ENCODE results near the gene PAIP2. TPM values are rescaled to one million over a fixed set of nuclear protein-coding genes. Genes with fewer than 3 reads are reported as not detected.

PAIP2 gene
- total and polyA plus RNA-seq, 2 experiments from 2014 or later = 65.3 to 77.5 TPM

- TF ChIP-seq EZH2 (IDR thresholded peaks at IDR 0.05; ENCODE audit: borderline replicate concordance) (no peak), EZH2phosphoT487 (IDR thresholded peaks at IDR 0.05; ENCODE audit: low read depth, severe bottlenecking, unreplicated experiment) (no peak), CTCF (IDR thresholded peaks at IDR 0.05; ENCODE audit: poor library complexity) (no peak)
- Histone ChIP-seq H4K20me1 (ENCODE audit: insufficient read depth, poor library complexity, severe bottlenecking) (no peaks in the 10 kb centered on the region), H3K4me1 (ENCODE audit: insufficient read depth) (no peaks in the 10 kb centered on the region), H3K4me3 (no peak overlapping the region), H3K36me3 (replicated peaks; ENCODE audit: insufficient read depth, low read depth) (no peaks in the 10 kb centered on the region), H3K9me2 (replicated peaks; ENCODE audit: insufficient read depth) (no peaks in the 10 kb centered on the region), H3K9me3 (ENCODE audit: low read depth) (no peaks in the 10 kb centered on the region), H2AFZ (no peak overlapping the region), H3K79me2 (no peaks in the 10 kb centered on the region), H3K27me3 (no peaks in the 10 kb centered on the region), H3K4me2 (no peak overlapping the region), H3K27ac (no peak overlapping the region)
- DNase-seq (ENCODE audit: low spot score) = no peak
- 86% methylated on average over 6 of the region's 6 CpGs for WGBS (ENCODE audit: low lambda C conversion rate, missing lambda C conversion rate)
These were observed 68.7 kb downstream of the PAIP2 start for GRCh38 chr5:139410121-139410992.

GRCh38 chr5:139410993-139411828, 69.6 kb downstream of the PAIP2 start:
- H3K36me3 ChIP-seq (replicated peaks; ENCODE audit: insufficient read depth, low read depth) = no peaks in the 10 kb centered on the region
- no peak overlapping the region for H3K4me2 ChIP-seq
- H3K9me3 ChIP-seq (ENCODE audit: low read depth) = no peaks in the 10 kb centered on the region
- no peak for DNase-seq (ENCODE audit: low spot score)
- H3K27me3 ChIP-seq = no peaks in the 10 kb centered on the region
- no peaks in the 10 kb centered on the region for H4K20me1 ChIP-seq (ENCODE audit: insufficient read depth, poor library complexity, severe bottlenecking)
- no peak overlapping the region for H2AFZ ChIP-seq
- H3K4me1 ChIP-seq (ENCODE audit: insufficient read depth) = no peaks in the 10 kb centered on the region
- H3K9me2 ChIP-seq (replicated peaks; ENCODE audit: insufficient read depth) = no peaks in the 10 kb centered on the region
- H3K4me3 ChIP-seq = no peak overlapping the region
- 80% methylated on average over 17 of the region's 17 CpGs for WGBS (ENCODE audit: low lambda C conversion rate, missing lambda C conversion rate)
- no peaks in the 10 kb centered on the region for H3K79me2 ChIP-seq
- TF ChIP-seq CTCF (IDR thresholded peaks at IDR 0.05; ENCODE audit: poor library complexity) (no peak), EZH2 (IDR thresholded peaks at IDR 0.05; ENCODE audit: borderline replicate concordance) (no peak), EZH2phosphoT487 (IDR thresholded peaks at IDR 0.05; ENCODE audit: low read depth, severe bottlenecking, unreplicated experiment) (no peak)
- no peak overlapping the region for H3K27ac ChIP-seq

- 97% methylated on average over 6 of the region's 6 CpGs for WGBS (ENCODE audit: low lambda C conversion rate, missing lambda C conversion rate)
- no peaks in the 10 kb centered on the region for H3K9me3 ChIP-seq (ENCODE audit: low read depth)
- H3K9me2 ChIP-seq (replicated peaks; ENCODE audit: insufficient read depth) = no peaks in the 10 kb centered on the region
- H3K79me2 ChIP-seq = no peaks in the 10 kb centered on the region
- no peak overlapping the region for H3K4me2 ChIP-seq
- H3K4me1 ChIP-seq (ENCODE audit: insufficient read depth) = peaks cover 10% of the 10 kb centered on the region
- no peaks in the 10 kb centered on the region for H4K20me1 ChIP-seq (ENCODE audit: insufficient read depth, poor library complexity, severe bottlenecking)
- no peaks in the 10 kb centered on the region for H3K27me3 ChIP-seq
- TF ChIP-seq CTCF (IDR thresholded peaks at IDR 0.05; ENCODE audit: poor library complexity) = no peak
- TF ChIP-seq EZH2phosphoT487 (IDR thresholded peaks at IDR 0.05; ENCODE audit: low read depth, severe bottlenecking, unreplicated experiment) = no peak
- TF ChIP-seq EZH2 (IDR thresholded peaks at IDR 0.05; ENCODE audit: borderline replicate concordance) = no peak
- no peak overlapping the region for H2AFZ ChIP-seq
- H3K4me3 ChIP-seq = no peak overlapping the region
- H3K36me3 ChIP-seq (replicated peaks; ENCODE audit: insufficient read depth, low read depth) = no peaks in the 10 kb centered on the region
- H3K27ac ChIP-seq = no peak overlapping the region
- DNase-seq (ENCODE audit: low spot score) = no peak
These were observed 71.5 kb downstream of the PAIP2 start for GRCh38 chr5:139413153-139413552.
